ENCODE measurements around the gene HTR1D.

The HTR1D gene

DNA sequence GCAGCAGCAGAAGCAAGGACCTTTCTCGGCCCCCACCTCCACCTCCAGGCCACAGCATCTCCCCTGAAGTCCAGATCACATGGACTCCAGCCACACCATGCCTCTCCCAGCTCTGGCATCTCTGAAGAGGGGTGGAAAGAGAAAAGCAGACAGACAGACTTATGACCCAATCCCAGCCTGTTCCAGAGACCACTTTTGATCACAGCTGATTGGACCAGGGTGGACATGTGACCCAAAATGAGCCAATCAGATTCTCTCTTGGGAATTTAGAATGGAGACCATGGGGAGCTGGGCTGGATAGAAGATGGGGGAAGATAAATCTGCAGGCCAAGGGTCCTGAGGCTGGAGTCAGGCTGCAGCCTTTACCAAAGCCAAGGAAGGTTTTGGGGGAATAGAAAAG is 16.4 kb downstream of the HTR1D start:
- Histone ChIP-seq H3K36me3 (ENCODE audit: insufficient read depth, low read length) (no peaks in the 10 kb centered on the region), H3K79me2 (ENCODE audit: insufficient read depth, low read length) (no peaks in the 10 kb centered on the region), H3K9ac (ENCODE audit: low read depth, low read length) (no peak overlapping the region), H3K27me3 (ENCODE audit: insufficient read depth, low read length, poor library complexity) (peaks cover 3% of the 10 kb centered on the region), H3K4me2 (ENCODE audit: insufficient read depth, low read length) (no peak overlapping the region), H3K27ac (ENCODE audit: low read length) (no peak overlapping the region), H3K4me1 (ENCODE audit: insufficient read depth, low read length) (no peaks in the 10 kb centered on the region), H2AFZ (ENCODE audit: low read depth, low read length) (no peak overlapping the region), H3K4me3 (ENCODE audit: low read depth in 1 of 2, low read length in 2 of 2) (no peak overlapping the region), H4K20me1 (ENCODE audit: insufficient read depth, low read length) (no peaks in the 10 kb centered on the region), H3K9me3 (ENCODE audit: insufficient read depth, low read length, severe bottlenecking) (no peaks in the 10 kb centered on the region)
- DNase-seq (no peak), ATAC-seq (ENCODE audit: insufficient read depth, low read depth) (no peak)
- TF ChIP-seq, protein P1, sequence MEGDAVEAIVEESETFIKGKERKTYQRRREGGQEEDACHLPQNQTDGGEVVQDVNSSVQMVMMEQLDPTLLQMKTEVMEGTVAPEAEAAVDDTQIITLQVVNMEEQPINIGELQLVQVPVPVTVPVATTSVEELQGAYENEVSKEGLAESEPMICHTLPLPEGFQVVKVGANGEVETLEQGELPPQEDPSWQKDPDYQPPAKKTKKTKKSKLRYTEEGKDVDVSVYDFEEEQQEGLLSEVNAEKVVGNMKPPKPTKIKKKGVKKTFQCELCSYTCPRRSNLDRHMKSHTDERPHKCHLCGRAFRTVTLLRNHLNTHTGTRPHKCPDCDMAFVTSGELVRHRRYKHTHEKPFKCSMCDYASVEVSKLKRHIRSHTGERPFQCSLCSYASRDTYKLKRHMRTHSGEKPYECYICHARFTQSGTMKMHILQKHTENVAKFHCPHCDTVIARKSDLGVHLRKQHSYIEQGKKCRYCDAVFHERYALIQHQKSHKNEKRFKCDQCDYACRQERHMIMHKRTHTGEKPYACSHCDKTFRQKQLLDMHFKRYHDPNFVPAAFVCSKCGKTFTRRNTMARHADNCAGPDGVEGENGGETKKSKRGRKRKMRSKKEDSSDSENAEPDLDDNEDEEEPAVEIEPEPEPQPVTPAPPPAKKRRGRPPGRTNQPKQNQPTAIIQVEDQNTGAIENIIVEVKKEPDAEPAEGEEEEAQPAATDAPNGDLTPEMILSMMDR (IDR thresholded peaks at IDR 0.05; ENCODE audit: borderline replicate concordance, extremely low read depth, low read length, poor library complexity, severe bottlenecking), result no peak
- TF ChIP-seq EZH2 (IDR thresholded peaks at IDR 0.05; ENCODE audit: borderline replicate concordance, low read depth, low read length, severe bottlenecking), result no peak

DNA sequence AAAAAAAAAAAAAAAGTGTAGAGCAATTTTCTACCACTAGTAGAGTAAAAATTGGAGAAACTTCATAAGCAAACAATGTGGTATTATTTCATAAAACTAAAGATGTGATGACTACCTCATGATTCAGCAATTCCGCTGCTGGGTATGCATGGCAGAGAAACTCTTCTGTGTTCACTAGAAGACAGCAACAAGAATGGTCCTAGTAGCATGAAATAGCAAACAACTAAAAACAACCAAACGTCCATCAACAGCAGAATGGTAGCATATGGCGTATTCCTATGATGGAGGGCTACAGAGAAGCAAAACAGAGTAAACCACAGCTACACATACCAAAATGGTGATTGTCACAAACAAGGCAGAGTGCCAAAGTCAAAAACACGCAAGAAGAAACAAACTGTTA is 18.9 kb downstream of the HTR1D start:
- DNase-seq (no peak), ATAC-seq (ENCODE audit: insufficient read depth, low read depth) (no peak)
- Histone ChIP-seq H3K36me3 (ENCODE audit: insufficient read depth, low read length) (no peaks in the 10 kb centered on the region), H3K4me1 (ENCODE audit: insufficient read depth, low read length) (no peaks in the 10 kb centered on the region), H3K9ac (ENCODE audit: low read depth, low read length) (no peak overlapping the region), H3K9me3 (ENCODE audit: insufficient read depth, low read length, severe bottlenecking) (no peaks in the 10 kb centered on the region), H3K79me2 (ENCODE audit: insufficient read depth, low read length) (no peaks in the 10 kb centered on the region), H3K27ac (ENCODE audit: low read length) (no peak overlapping the region), H3K4me2 (ENCODE audit: insufficient read depth, low read length) (no peak overlapping the region), H4K20me1 (ENCODE audit: insufficient read depth, low read length) (no peaks in the 10 kb centered on the region), H3K4me3 (ENCODE audit: low read depth in 1 of 2, low read length in 2 of 2) (no peak overlapping the region), H3K27me3 (ENCODE audit: insufficient read depth, low read length, poor library complexity) (peaks cover 5% of the 10 kb centered on the region), H2AFZ (ENCODE audit: low read depth, low read length) (no peak overlapping the region)
- TF ChIP-seq EZH2 (IDR thresholded peaks at IDR 0.05; ENCODE audit: borderline replicate concordance, low read depth, low read length, severe bottlenecking), result no peak
- TF ChIP-seq, protein P1 (IDR thresholded peaks at IDR 0.05; ENCODE audit: borderline replicate concordance, extremely low read depth, low read length, poor library complexity, severe bottlenecking), result no peak

DNA sequence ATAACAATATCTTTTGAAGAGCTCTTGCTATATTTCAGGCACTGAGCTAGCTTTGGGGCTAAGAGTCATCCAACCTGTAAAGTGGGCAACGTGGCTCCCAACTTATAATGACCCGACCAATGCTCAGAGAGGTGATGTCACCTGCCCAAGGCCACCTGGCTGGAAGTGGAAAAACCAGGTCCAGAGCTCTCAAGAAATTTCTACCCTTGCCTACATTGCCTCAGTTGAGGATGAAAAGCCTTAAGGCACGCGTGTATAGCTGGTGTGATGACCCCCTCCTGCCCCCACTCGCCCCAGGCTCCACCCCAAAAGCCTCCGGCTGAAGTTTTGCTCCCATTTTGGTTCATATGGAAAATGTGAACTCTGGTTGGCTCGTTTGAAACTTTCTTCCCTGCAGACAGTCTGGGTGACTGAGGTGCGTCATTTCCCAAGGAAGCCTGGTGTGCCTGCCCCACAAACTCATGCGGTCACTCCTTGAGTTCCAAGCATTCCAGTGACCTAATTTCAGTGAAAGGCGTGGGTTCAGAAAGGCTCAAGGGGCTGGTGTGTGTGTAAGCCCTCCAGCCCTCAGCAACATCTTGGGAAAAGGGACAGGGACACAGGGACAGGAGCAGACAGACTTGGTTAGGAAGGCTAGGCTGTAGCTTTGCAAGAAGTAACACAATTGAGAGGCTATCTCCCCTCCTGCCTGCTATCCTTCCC is 20.5 kb downstream of the HTR1D start:
- peaks cover 5% of the 10 kb centered on the region for H3K27me3 ChIP-seq (ENCODE audit: insufficient read depth, low read length, poor library complexity)
- no peaks in the 10 kb centered on the region for H3K36me3 ChIP-seq (ENCODE audit: insufficient read depth, low read length)
- H2AFZ ChIP-seq (ENCODE audit: low read depth, low read length), result no peak overlapping the region
- H3K27ac ChIP-seq (ENCODE audit: low read length), result no peak overlapping the region
- no peaks in the 10 kb centered on the region for H4K20me1 ChIP-seq (ENCODE audit: insufficient read depth, low read length)
- TF ChIP-seq, protein P1 (IDR thresholded peaks at IDR 0.05; ENCODE audit: borderline replicate concordance, extremely low read depth, low read length, poor library complexity, severe bottlenecking), result no peak
- no peak for TF ChIP-seq EZH2 (IDR thresholded peaks at IDR 0.05; ENCODE audit: borderline replicate concordance, low read depth, low read length, severe bottlenecking)
- H3K9ac ChIP-seq (ENCODE audit: low read depth, low read length), result no peak overlapping the region
- H3K79me2 ChIP-seq (ENCODE audit: insufficient read depth, low read length), result no peaks in the 10 kb centered on the region
- H3K9me3 ChIP-seq (ENCODE audit: insufficient read depth, low read length, severe bottlenecking), result no peaks in the 10 kb centered on the region
- DNase-seq, result no peak
- no peak overlapping the region for H3K4me2 ChIP-seq (ENCODE audit: insufficient read depth, low read length)
- no peaks in the 10 kb centered on the region for H3K4me1 ChIP-seq (ENCODE audit: insufficient read depth, low read length)
- no peak for ATAC-seq (ENCODE audit: insufficient read depth, low read depth)
- no peak overlapping the region for H3K4me3 ChIP-seq (ENCODE audit: low read depth in 1 of 2, low read length in 2 of 2)

Data from DND-41 (cell line).